Hippocampal formation (tissue), 2 donors: ENCODE results near the gene MLEC.

Source experiments
- DNase-seq, 2 donors: peaks; one replicate each; lab custom pipeline; 2025; lab: John Stamatoyannopoulos, UW

The MLEC gene

DNA sequence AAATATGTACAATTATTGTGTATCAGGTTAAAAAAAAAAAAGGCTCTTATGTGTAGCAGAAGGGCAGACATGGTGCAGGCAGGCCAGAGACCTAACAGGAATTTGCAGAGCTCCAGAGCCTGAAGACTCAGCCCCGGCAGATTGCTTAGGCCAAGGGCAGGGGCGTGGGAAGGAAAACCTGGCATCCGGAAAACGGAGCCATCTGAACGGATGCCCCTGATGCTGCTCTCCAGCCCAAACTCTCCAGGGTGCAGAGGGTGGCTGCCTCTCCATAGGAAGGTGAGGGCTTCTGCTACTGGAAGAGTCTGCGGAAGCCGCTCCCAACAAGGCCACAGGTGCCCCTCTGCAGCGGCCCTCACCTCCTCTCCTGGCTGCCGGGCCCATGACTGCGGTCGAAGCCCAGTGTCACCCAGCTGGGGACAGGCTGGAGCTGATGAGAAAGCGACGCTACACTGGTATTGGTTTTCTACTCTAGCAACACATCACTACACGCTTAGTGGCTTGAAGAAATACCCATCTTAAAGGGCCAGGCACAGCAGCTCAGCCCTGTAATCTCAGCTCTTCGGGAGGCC lies 58.1 kb downstream of the MLEC start:
- no peak for DNase-seq

DNA sequence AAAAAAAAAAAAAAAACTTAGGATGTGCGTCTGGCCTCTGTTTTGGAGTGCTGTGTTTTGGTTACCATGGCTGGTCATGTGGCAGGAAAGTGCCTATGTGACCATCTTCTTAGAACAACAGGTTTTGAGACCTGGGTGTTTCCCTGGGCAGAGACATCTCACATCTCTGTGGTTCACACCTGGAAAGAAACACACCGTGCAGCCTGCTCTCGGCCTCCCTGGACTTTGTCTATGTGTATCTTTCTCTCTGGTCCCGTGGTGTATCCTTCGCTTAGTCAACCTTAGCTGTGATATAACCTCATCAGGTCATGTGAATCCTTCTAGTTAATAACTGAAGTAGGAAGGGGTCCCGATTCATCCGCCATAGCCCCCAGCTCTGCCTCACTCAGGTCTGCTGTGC lies 61.3 kb downstream of the MLEC start:
- no peak for DNase-seq

DNA sequence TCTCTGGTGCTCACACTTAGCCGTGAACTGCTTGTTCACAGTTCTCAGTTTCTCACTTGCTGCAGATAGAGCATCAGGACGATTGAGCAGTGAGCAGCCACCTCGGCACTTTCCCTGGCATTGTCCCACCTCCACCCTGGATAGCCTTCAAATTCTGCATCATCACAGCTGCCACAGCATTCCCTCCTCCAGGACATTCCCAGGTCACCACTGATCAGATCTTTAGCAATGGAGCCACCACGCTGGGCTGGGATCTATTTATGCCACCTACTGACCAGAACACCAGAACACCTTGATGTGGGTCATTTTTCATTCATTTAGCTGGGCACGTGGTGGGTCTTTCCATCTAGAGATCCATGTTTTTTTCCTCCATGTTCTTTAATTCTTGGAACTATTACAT lies 62.3 kb downstream of the MLEC start:
- DNase-seq = no peak

DNA sequence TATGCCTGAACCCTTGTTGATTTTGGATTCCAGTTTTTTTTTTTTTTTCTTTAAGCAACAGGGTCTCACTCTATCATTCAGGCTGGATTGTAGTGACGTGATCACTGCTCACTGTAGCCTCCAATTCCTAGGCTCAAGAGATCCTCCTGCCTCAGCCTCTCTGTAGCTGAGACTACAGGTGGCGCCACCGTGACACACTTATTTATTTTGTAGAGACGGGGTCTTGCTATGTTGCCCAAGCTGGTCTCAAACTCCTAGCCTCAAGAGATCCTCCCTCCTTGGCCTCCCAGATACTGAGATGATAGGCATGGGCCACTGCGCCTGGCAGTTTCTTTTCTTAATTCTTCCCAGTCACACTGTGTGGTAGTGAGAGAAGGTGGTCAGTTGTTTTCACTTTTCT lies 63.9 kb downstream of the MLEC start:
- DNase-seq = no peak

DNA sequence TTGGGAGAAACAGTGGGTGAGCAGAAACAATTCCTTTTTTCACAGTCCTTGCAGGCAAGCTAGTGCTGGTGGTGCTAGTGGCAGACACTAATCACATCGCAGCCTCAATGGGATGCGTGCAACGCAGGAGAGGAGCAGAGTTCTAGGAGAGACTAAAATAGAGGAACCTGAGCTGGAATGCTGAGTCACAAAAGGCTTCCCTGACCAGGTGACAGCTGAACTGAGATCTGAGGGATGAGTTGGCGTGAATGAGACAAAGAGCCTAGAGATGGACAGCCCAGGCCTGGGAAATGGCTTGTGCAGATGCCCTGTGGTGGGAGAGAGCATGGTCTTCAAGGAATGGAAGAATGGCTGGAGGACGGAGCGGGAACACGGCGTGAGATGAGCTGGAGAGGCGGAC lies 64.4 kb downstream of the MLEC start:
- no peak for DNase-seq
